Midbrain (tissue), 1 donor: Measurements from ENCODE around the gene PRSS57.

Source experiments
- DNase-seq: peaks from one replicate; lab custom pipeline; 2025; lab: John Stamatoyannopoulos, UW

The PRSS57 gene

GRCh38 chr19:694481-695351, 536 bp downstream of the PRSS57 start:
- DNase-seq, result no peak

GRCh38 chr19:690203-690602, 5.0 kb downstream of the PRSS57 start:
- DNase-seq, result no peak

- no peak for DNase-seq
Measured at GRCh38 chr19:688992-689391, 6.3 kb downstream of the PRSS57 start.

GRCh38 chr19:688214-688613, 7.0 kb downstream of the PRSS57 start:
- no peak for DNase-seq

GRCh38 chr19:687569-688166, 7.6 kb downstream of the PRSS57 start:
- no peak for DNase-seq

GRCh38 chr19:686589-687297, 8.5 kb downstream of the PRSS57 start:
- DNase-seq, result no peak

- DNase-seq, result no peak
Measured at GRCh38 chr19:685454-685931, 9.8 kb downstream of the PRSS57 start.

GRCh38 chr19:682678-683320, 12.5 kb downstream of the PRSS57 start:
- no peak for DNase-seq

- no peak for DNase-seq
Measured at GRCh38 chr19:681029-682019, 13.9 kb downstream of the PRSS57 start.

GRCh38 chr19:680287-681028, 14.8 kb downstream of the PRSS57 start:
- DNase-seq, result peak; percentile 97

GRCh38 chr19:679418-680286, 15.6 kb downstream of the PRSS57 start:
- DNase-seq, result peak; percentile 30

GRCh38 chr19:678791-679388, 16.4 kb downstream of the PRSS57 start:
- DNase-seq, result no peak

- no peak for DNase-seq
Measured at GRCh38 chr19:677601-678436, 17.4 kb downstream of the PRSS57 start.

- no peak for DNase-seq
Measured at GRCh38 chr19:677201-677600, 18.1 kb downstream of the PRSS57 start.

GRCh38 chr19:676339-677105, 18.7 kb downstream of the PRSS57 start, which contains the start of gene FSTL3:
FSTL3 (plus strand) TSS chr19:676392; CDS start chr19:676424, 32 bp downstream.
- DNase-seq, result no peak

- DNase-seq, result no peak
Measured at GRCh38 chr19:676007-676338, 19.3 kb downstream of the PRSS57 start.
